K562 (cell line): ENCODE measurements around the gene CLCN6. TPM values are rescaled to one million over a fixed set of nuclear protein-coding genes. Genes with fewer than 3 reads are reported as not detected.

Experiments used
- ATAC-seq: fragments of 200-7000 bp; cut with Tn5 transposase; 3 replicates; pipeline ENCODE4 v1.9.1; 2020; ENCODE audit warnings: moderate library complexity
- BruUV-seq: library from RNA; stranded (reverse); fragments of 400-500 nt; replicated peaks from 2 replicates; lab custom pipeline; 2021; lab: Mats Ljungman, UMichigan
- CTCF ChIA-PET: fragments of 300-600 bp; formaldehyde crosslinking; extraction: SDS; loops from one replicate; lab custom pipeline; 2021; ENCODE audit warnings: low intra/inter-chr PET ratio; lab: Yijun Ruan, JAX
- POLR2A ChIA-PET: fragments of 300-600, 350-650 bp; sonication (Branson Sonifier 250); formaldehyde crosslinking; extraction: SDS; loops from one replicate; lab custom pipeline; 2021; ENCODE audit warnings: antibody characterized with exemption, inconsistent platforms; lab: Yijun Ruan, JAX
- DNase-seq, 4 experiments: peaks; one replicate each; pipeline versions ENCODE4 v3.0.0 to v3.0.0-alpha.2; 2011 to 2018; ENCODE audit warnings: low spot score in 3 of 4, mixed read lengths in 3 of 4; ENCODE audit errors: extremely low read depth in 1 of 4
- FAIRE-seq: peaks from 2 replicates; lab custom pipeline; 2011; peaks lifted over from hg19 to GRCh38; lab: Jason Lieb, UNC
- H2AFZ ChIP-seq: 2 replicates; pipeline ENCODE4 v1.6.0; 2011; ENCODE audit warnings: low read depth, low read length, control low read depth, inconsistent platforms
- H3K27ac ChIP-seq: fragments of 200-600 bp; 3 replicates; pipeline ENCODE4 v1.8.0; 2011; ENCODE audit warnings: low read depth, mild to moderate bottlenecking, control low read depth, inconsistent platforms, low read length, moderate library complexity, mixed read lengths; ENCODE audit errors: extremely low read depth
- H3K27me3 ChIP-seq, 2 experiments: fragments of 300-600 bp in 1 of 2; 2 replicates in 1 of 2; 3 replicates in 1 of 2; pipeline versions ENCODE4 v1.6.0 to v1.8.0; 2011; ENCODE audit warnings: inconsistent platforms in 2 of 2, low read length in 2 of 2, mild to moderate bottlenecking in 1 of 2, mixed read lengths in 1 of 2, moderate library complexity in 1 of 2; ENCODE audit not compliant: control insufficient read depth in 2 of 2, insufficient read depth in 2 of 2
- H3K36me3 ChIP-seq: fragments of 300-600 bp; 3 replicates; pipeline ENCODE4 v1.8.0; 2011; ENCODE audit warnings: mild to moderate bottlenecking, low read length, inconsistent platforms; ENCODE audit not compliant: control insufficient read depth, insufficient read depth
- H3K4me1 ChIP-seq, 2 experiments: fragments of 200-600 bp in 1 of 2; replicated peaks in 1 of 2; 2 replicates in 1 of 2; 3 replicates in 1 of 2; pipeline versions ENCODE4 v1.5.1 to v1.8.0; 2011; ENCODE audit warnings: inconsistent platforms in 2 of 2, low read length in 2 of 2, mild to moderate bottlenecking in 1 of 2, mixed read lengths in 1 of 2, moderate library complexity in 1 of 2; ENCODE audit not compliant: control insufficient read depth in 2 of 2, insufficient read depth in 2 of 2
- H3K4me2 ChIP-seq: 2 replicates; pipeline ENCODE4 v1.6.1; 2011; ENCODE audit warnings: low read length, control low read depth, inconsistent platforms, mixed read lengths; ENCODE audit not compliant: insufficient read depth
- H3K4me3 ChIP-seq: fragments of 200-600 bp; sonication (generic), shearing (Covaris generic); 2 replicates; pipeline ENCODE4 v1.5.1; 2016; ENCODE audit warnings: control low read depth, inconsistent platforms
- H3K79me2 ChIP-seq: fragments of 200-600 bp; 3 replicates; pipeline ENCODE4 v1.8.0; 2011; ENCODE audit warnings: low read length, inconsistent platforms; ENCODE audit not compliant: control insufficient read depth, insufficient read depth
- H3K9ac ChIP-seq, 2 experiments: 2 replicates each; pipeline versions ENCODE4 v1.6.0 to v1.6.1; 2011; ENCODE audit warnings: low read depth in 2 of 2, low read length in 2 of 2, control low read depth in 1 of 2, inconsistent platforms in 1 of 2, mild to moderate bottlenecking in 1 of 2, mixed read lengths in 1 of 2; ENCODE audit not compliant: insufficient read depth in 1 of 2
- H3K9me1 ChIP-seq: one replicate; pipeline ENCODE4 v1.6.0; 2011; ENCODE audit warnings: inconsistent platforms, mild to moderate bottlenecking, low read length, moderate library complexity; ENCODE audit not compliant: control insufficient read depth, insufficient read depth
- H3K9me3 ChIP-seq: replicated peaks from 2 replicates; pipeline ENCODE4 v1.5.1; 2011; ENCODE audit warnings: low read depth, low read length, inconsistent platforms; ENCODE audit not compliant: control insufficient read depth, insufficient read depth
- H4K20me1 ChIP-seq: replicated peaks from 2 replicates; pipeline ENCODE4 v1.6.1; 2011; ENCODE audit warnings: low read length, inconsistent platforms, mixed read lengths; ENCODE audit not compliant: control insufficient read depth, insufficient read depth
- ARID1B ChIP-seq: fragments of 450-650 bp; IDR thresholded peaks from 2 replicates; pipeline ENCODE4 v1.6.1; 2016; ENCODE audit warnings: antibody characterized with exemption, mild to moderate bottlenecking, inconsistent platforms
- ASH1L ChIP-seq: fragments of 450-650 bp; IDR thresholded peaks from 2 replicates; pipeline ENCODE4 v1.6.1; 2018; ENCODE audit warnings: borderline replicate concordance, mild to moderate bottlenecking, low read depth; ENCODE audit not compliant: partially characterized antibody
- KAT2B ChIP-seq: IDR thresholded peaks from one replicate; pipeline ENCODE4 v1.6.1; 2012; ENCODE audit warnings: low read depth, mild to moderate bottlenecking, control low read depth, inconsistent platforms, low read length, moderate library complexity
- MYNN ChIP-seq, 2 experiments: sonication (generic); formaldehyde crosslinking in 1 of 2; IDR thresholded peaks; 2 replicates each; pipeline versions ENCODE4 v1.5.0 to v1.6.1; 2016 to 2020; ENCODE audit warnings: antibody characterized with exemption in 1 of 2, missing genetic modification reagents in 1 of 2
- POLR2G ChIP-seq: fragments of 200-400 bp; formaldehyde crosslinking; IDR thresholded peaks from 2 replicates; pipeline ENCODE4 v1.6.1; 2017; ENCODE audit warnings: low read depth, mild to moderate bottlenecking, antibody characterized with exemption, low read length, moderate library complexity
- RBBP5 ChIP-seq: fragments of 200-600 bp; sonication (generic); IDR thresholded peaks from 2 replicates; pipeline ENCODE4 v1.6.1; 2012; ENCODE audit warnings: borderline replicate concordance, mild to moderate bottlenecking, low read length, control low read depth, inconsistent platforms; ENCODE audit not compliant: insufficient read depth, poor library complexity, severe bottlenecking
- ZNF644 ChIP-seq: fragments of 200-800 bp; sonication (Bioruptor generic); IDR thresholded peaks from 2 replicates; pipeline ENCODE4 v1.6.1; 2016; ENCODE audit warnings: low read depth, missing genetic modification characterization, missing compliant biosample characterization
- WGBS: fragments of 100-300 bp; shearing (Covaris generic); methylation state at CpG from one replicate; pipeline ENCODE4 v1.1.6; 2016; ENCODE audit warnings: low coverage, mixed read lengths; ENCODE audit not compliant: insufficient coverage; ENCODE audit errors: missing lambda C conversion rate; 5-methylcytosine and 5-hydroxymethylcytosine counted together
- in situ Hi-C: fragments of 300-500 bp; cut with MboI; formaldehyde crosslinking; loops from 4 replicates; pipeline ENCODE4 v1.15.0; 2018; ENCODE audit warnings: inconsistent platforms, mixed read lengths
- intact Hi-C: fragments of 100-400 bp; cut with micrococcal nuclease; formaldehyde crosslinking; loops from 2 replicates; pipeline ENCODE4 v1.14.2; 2022
- polyA plus RNA-seq, 8 experiments: library from polyadenylated mRNA; depleted of rRNA in 4 of 8; stranded (reverse) in 5 of 8; unstranded in 3 of 8; fragments of >200 nt; fragmentation: Nextera tagmentation in 2 of 8; fragmentation: Illumina TruSeq in 1 of 8; extraction: Ambion mirVana in 2 of 8; extraction: Trizol in 1 of 8; gene quantifications; 2 replicates each; pipeline versions ENCODE4 v1.2.1 to v1.2.3, GENCODE V29; 2011 to 2014; ENCODE audit warnings: inconsistent platforms in 1 of 8, missing spikeins in 1 of 8
- total RNA-seq, 7 experiments: library from RNA; depleted of rRNA in 6 of 7; stranded (reverse); fragments of >200 nt in 6 of 7; fragmentation: Illumina TruSeq in 2 of 7; extraction: Trizol in 2 of 7; gene quantifications; 2 replicates each; pipeline versions ENCODE4 v1.2.1 to v1.2.3, GENCODE V29; 2011 to 2021; ENCODE audit warnings: low replicate concordance in 1 of 7

CLCN6 gene
- total and polyA plus RNA-seq, 9 of the 15 experiments (the other 6 are each of a cell fraction or from before 2014, with no cell fraction given): 2.0 to 21.8 (median 13.6) TPM

- no peak overlapping the region for H3K4me2 ChIP-seq
- no peak overlapping the region for H3K27ac ChIP-seq
- in situ Hi-C loops (no loop called here), intact Hi-C loops (no loop called here)
- BruUV-seq: no TSS peak
- H3K36me3 ChIP-seq: peaks cover 97% of the 10 kb centered on the region
- FAIRE-seq (no peak), ATAC-seq (no peak), DNase-seq (no peak)
- no peaks in the 10 kb centered on the region for H3K79me2 ChIP-seq
- no peaks in the 10 kb centered on the region for H3K9me1 ChIP-seq
- CTCF ChIA-PET: no interaction called here
- peak overlapping the region in 1 of 2 experiments; percentile 0; a peak in 1 of 4 replicates for H3K9ac ChIP-seq
- H3K9me3 ChIP-seq: no peaks in the 10 kb centered on the region
- no peak overlapping the region for H3K4me3 ChIP-seq
- no peaks in the 10 kb centered on the region for H3K27me3 ChIP-seq
- H2AFZ ChIP-seq: no peak overlapping the region
- WGBS: 91% methylated on average over 25 of the region's 28 CpGs
- peaks cover 9 to 20% of the 10 kb centered on the region in 2 experiments; a peak in 4 of 5 replicates for H3K4me1 ChIP-seq
- TF ChIP-seq MYNN (IDR thresholded peaks at IDR 0.05) (no peak), MYNN (CRISPR knock-in tag; IDR thresholded peaks at IDR 0.05) (0 out of 2 replicates have a peak, but pooled peaks have one; percentile 4), ARID1B (no peak), KAT2B (no peak), RBBP5 (peak; percentile 26), ASH1L (no peak), POLR2G (0 out of 2 replicates have a peak, but pooled peaks have one; percentile 17), ZNF644 (tag) (no peak)
- TF ChIP-seq, all 486 proteins: peak for 3
- POLR2A ChIA-PET: interaction anchor here (0.5 to 14.0 kb wide), 5 partner anchors 12 to 73 kb away, joined by 3 to 304 read pairs (median 4); no protein-coding TSS in a partner anchor
- no peaks in the 10 kb centered on the region for H4K20me1 ChIP-seq
Observed at GRCh38 chr1:11835441-11836225, 29.6 kb downstream of the CLCN6 start.
